ENCODE results near the gene CARHSP1. TPM values are rescaled to one million over a fixed set of nuclear protein-coding genes. Genes with fewer than 3 reads are reported as not detected.
A peak's percentile ranks its signal among the peaks of the same experiment; 100 is the strongest.

Gene CARHSP1
- total RNA-seq, 5 donors from 2014 or later (not counting 1 experiment from before 2014, with no cell fraction given): 32.9 to 44.3 (median 41.8) TPM

- peak; percentile 77 to 95 (median 86) for ATAC-seq (replicated peaks in 1 of 4)
- H3K27ac ChIP-seq (ENCODE audit: low read length): peak overlapping the region; percentile 9
These were observed 51.7 kb downstream of the CARHSP1 start for GRCh38 chr16:8816967-8817655.

GRCh38 chr16:8814095-8814806, 54.6 kb downstream of the CARHSP1 start:
- ATAC-seq (replicated peaks in 1 of 4): no peak
- Histone ChIP-seq H3K27me3 (replicated peaks in 1 of 2; ENCODE audit: control insufficient read depth in 2 of 2, extremely low read depth in 1 of 2, insufficient read depth in 2 of 2, low read length in 1 of 2) (no peaks in the 10 kb centered on the region), H3K27ac (ENCODE audit: low read length) (no peak overlapping the region), H3K4me3 (ENCODE audit: control insufficient read depth in 1 of 2, extremely low read depth in 1 of 2, low read length in 1 of 2) (no peak overlapping the region), H3K36me3 (ENCODE audit: control insufficient read depth in 2 of 2, extremely low read depth in 1 of 2, insufficient read depth in 1 of 2, low read length in 1 of 2) (peaks cover 32 to 72% of the 10 kb centered on the region in 2 donors), H3K9me3 (no peaks in the 10 kb centered on the region), H3K4me1 (ENCODE audit: control insufficient read depth in 1 of 2, extremely low read depth in 1 of 2, insufficient read depth in 2 of 2, low read length in 2 of 2) (peaks cover 9 to 10% of the 10 kb centered on the region in 2 experiments)
- Mint-ChIP-seq H3K36me3 (peaks cover 50% of the 10 kb centered on the region), H3K9me3 (no peaks in the 10 kb centered on the region), H3K27ac (no peak overlapping the region), H3K27me3 (no peaks in the 10 kb centered on the region), H3K4me1 (peaks cover 11 to 19% (median 15%) of the 10 kb centered on the region in 3 donors), H3K4me3 (no peak overlapping the region)
- CTCF ChIA-PET: no interaction called here
- 71% methylated on average over 7 of the region's 14 CpGs for WGBS (ENCODE audit: insufficient coverage)
- POLR2A ChIA-PET: no interaction called here
- DNase-seq: no peak

More at GRCh38 chr16:8816967-8817655, 51.7 kb downstream of the CARHSP1 start:
- no peaks in the 10 kb centered on the region for H3K27me3 Mint-ChIP-seq
- Histone ChIP-seq H3K36me3 (ENCODE audit: control insufficient read depth in 2 of 2, extremely low read depth in 1 of 2, insufficient read depth in 1 of 2, low read length in 1 of 2) (peaks cover 23 to 55% of the 10 kb centered on the region in 2 donors), H3K4me1 (ENCODE audit: control insufficient read depth in 1 of 2, extremely low read depth in 1 of 2, insufficient read depth in 2 of 2, low read length in 2 of 2) (peaks cover 9 to 10% of the 10 kb centered on the region in 2 experiments), H3K9me3 (no peaks in the 10 kb centered on the region), H3K27me3 (replicated peaks in 1 of 2; ENCODE audit: control insufficient read depth in 2 of 2, extremely low read depth in 1 of 2, insufficient read depth in 2 of 2, low read length in 1 of 2) (no peaks in the 10 kb centered on the region), H3K4me3 (ENCODE audit: control insufficient read depth in 1 of 2, extremely low read depth in 1 of 2, low read length in 1 of 2) (no peak overlapping the region)
- peak in 2 of 35 experiments; percentile 4 to 32 for DNase-seq
- H3K9me3 Mint-ChIP-seq: no peaks in the 10 kb centered on the region
- WGBS (ENCODE audit: insufficient coverage): 23% methylated on average over 4 of the region's 6 CpGs
- POLR2A ChIA-PET: interaction anchor here in 1 of 2 donors (0.6 kb wide), 1 partner anchor 57 kb away, joined by 3 read pairs; no protein-coding TSS in a partner anchor
- peak overlapping the region; percentile 56 to 89 for H3K27ac Mint-ChIP-seq
- CTCF ChIA-PET: interaction anchor here in 1 of 2 donors (0.5 to 0.9 kb wide), 3 partner anchors 42 to 274 kb away, joined by 3 to 4 read pairs (median 3); no protein-coding TSS in a partner anchor
- peaks cover 15 to 23% (median 16%) of the 10 kb centered on the region in 3 donors for H3K4me1 Mint-ChIP-seq
- H3K4me3 Mint-ChIP-seq: peak overlapping the region in 1 of 3 donors; percentile 28
- peaks cover 49% of the 10 kb centered on the region for H3K36me3 Mint-ChIP-seq

- peaks cover 7 to 9% of the 10 kb centered on the region in 2 experiments for H3K4me1 ChIP-seq (ENCODE audit: control insufficient read depth in 1 of 2, extremely low read depth in 1 of 2, insufficient read depth in 2 of 2, low read length in 2 of 2)
- 91% methylated on average over 7 of the region's 12 CpGs for WGBS (ENCODE audit: insufficient coverage)
- no peak for DNase-seq
- H3K27ac ChIP-seq (ENCODE audit: low read length): no peak overlapping the region
- peak overlapping the region in 1 of 2 donors; percentile 6 for H3K27ac Mint-ChIP-seq
- ChIA-PET CTCF (no interaction called here), POLR2A (no interaction called here)
- no peak overlapping the region for H3K4me3 ChIP-seq (ENCODE audit: control insufficient read depth in 1 of 2, extremely low read depth in 1 of 2, low read length in 1 of 2)
- no peaks in the 10 kb centered on the region for H3K27me3 ChIP-seq (replicated peaks in 1 of 2; ENCODE audit: control insufficient read depth in 2 of 2, extremely low read depth in 1 of 2, insufficient read depth in 2 of 2, low read length in 1 of 2)
- H3K4me1 Mint-ChIP-seq: peaks cover 6 to 12% (median 8%) of the 10 kb centered on the region in 3 donors
- H3K36me3 ChIP-seq (ENCODE audit: control insufficient read depth in 2 of 2, extremely low read depth in 1 of 2, insufficient read depth in 1 of 2, low read length in 1 of 2): peaks cover 46 to 81% of the 10 kb centered on the region in 2 donors
- H3K27me3 Mint-ChIP-seq: no peaks in the 10 kb centered on the region
- H3K36me3 Mint-ChIP-seq: peaks cover 54% of the 10 kb centered on the region
- H3K9me3 ChIP-seq: no peaks in the 10 kb centered on the region
- H3K4me3 Mint-ChIP-seq: no peak overlapping the region
- no peak for ATAC-seq (replicated peaks in 1 of 4)
- no peaks in the 10 kb centered on the region for H3K9me3 Mint-ChIP-seq
These were observed 56.5 kb downstream of the CARHSP1 start for GRCh38 chr16:8812162-8812843.

GRCh38 chr16:8808613-8809353, 60.0 kb downstream of the CARHSP1 start:
- CTCF ChIA-PET: interaction anchor here (0.5 to 1.1 kb wide), 3 partner anchors 12 to 231 kb away, joined by 3 read pairs; partner anchors contain the start of gene TMEM186 (in 1 of the 2)
- 100% methylated on average over 2 of the region's 11 CpGs for WGBS (ENCODE audit: insufficient coverage)
- Histone ChIP-seq H3K27me3 (replicated peaks in 1 of 2; ENCODE audit: control insufficient read depth in 2 of 2, extremely low read depth in 1 of 2, insufficient read depth in 2 of 2, low read length in 1 of 2) (no peaks in the 10 kb centered on the region), H3K9me3 (no peaks in the 10 kb centered on the region), H3K36me3 (ENCODE audit: control insufficient read depth in 2 of 2, extremely low read depth in 1 of 2, insufficient read depth in 1 of 2, low read length in 1 of 2) (peaks cover 40 to 95% of the 10 kb centered on the region in 2 donors), H3K4me1 (ENCODE audit: control insufficient read depth in 1 of 2, extremely low read depth in 1 of 2, insufficient read depth in 2 of 2, low read length in 2 of 2) (no peaks in the 10 kb centered on the region), H3K27ac (ENCODE audit: low read length) (no peak overlapping the region), H3K4me3 (ENCODE audit: control insufficient read depth in 1 of 2, extremely low read depth in 1 of 2, low read length in 1 of 2) (no peak overlapping the region)
- POLR2A ChIA-PET: no interaction called here
- DNase-seq (no peak), ATAC-seq (replicated peaks in 1 of 4) (no peak)
- Mint-ChIP-seq H3K4me3 (no peak overlapping the region), H3K9me3 (no peaks in the 10 kb centered on the region), H3K27ac (no peak overlapping the region), H3K27me3 (no peaks in the 10 kb centered on the region), H3K4me1 (peaks cover 0 to 3% (median 0%) of the 10 kb centered on the region in 3 donors), H3K36me3 (peaks cover 55% of the 10 kb centered on the region)

- DNase-seq: no peak
- ChIA-PET POLR2A (no interaction called here), CTCF (interaction anchor here in 1 of 2 donors (0.5 to 1.1 kb wide), 2 partner anchors 72 to 232 kb away, joined by 3 read pairs; no protein-coding TSS in a partner anchor)
- peaks cover 54% of the 10 kb centered on the region for H3K36me3 Mint-ChIP-seq
- WGBS (ENCODE audit: insufficient coverage): 100% methylated on average over 1 of the region's 3 CpGs
- H3K9me3 ChIP-seq: no peaks in the 10 kb centered on the region
- no peak for ATAC-seq (replicated peaks in 1 of 4)
- no peaks in the 10 kb centered on the region for H3K27me3 ChIP-seq (replicated peaks in 1 of 2; ENCODE audit: control insufficient read depth in 2 of 2, extremely low read depth in 1 of 2, insufficient read depth in 2 of 2, low read length in 1 of 2)
- no peak overlapping the region for H3K4me3 ChIP-seq (ENCODE audit: control insufficient read depth in 1 of 2, extremely low read depth in 1 of 2, low read length in 1 of 2)
- H3K27me3 Mint-ChIP-seq: no peaks in the 10 kb centered on the region
- H3K36me3 ChIP-seq (ENCODE audit: control insufficient read depth in 2 of 2, extremely low read depth in 1 of 2, insufficient read depth in 1 of 2, low read length in 1 of 2): peaks cover 41 to 96% of the 10 kb centered on the region in 2 donors
- no peak overlapping the region for H3K27ac ChIP-seq (ENCODE audit: low read length)
- no peaks in the 10 kb centered on the region for H3K4me1 ChIP-seq (ENCODE audit: control insufficient read depth in 1 of 2, extremely low read depth in 1 of 2, insufficient read depth in 2 of 2, low read length in 2 of 2)
- H3K4me3 Mint-ChIP-seq: no peak overlapping the region
- peaks cover 0 to 7% (median 4%) of the 10 kb centered on the region in 3 donors for H3K4me1 Mint-ChIP-seq
- H3K27ac Mint-ChIP-seq: no peak overlapping the region
- H3K9me3 Mint-ChIP-seq: no peaks in the 10 kb centered on the region
These were observed 60.8 kb downstream of the CARHSP1 start for GRCh38 chr16:8808009-8808408.
